Left lung (tissue), 10 donors: ENCODE results near the gene PSMA1. TPM values are rescaled to one million over a fixed set of nuclear protein-coding genes. Genes with fewer than 3 reads are reported as not detected.
A peak's percentile ranks its signal among the peaks of the same experiment; 100 is the strongest.

Experiments
- ATAC-seq: fragments of 200-7000 bp; cut with Tn5 transposase; one replicate; pipeline ENCODE4 v1.9.1; 2020; ENCODE audit warnings: moderate library complexity
- DNase-seq, 4 donors: peaks; one replicate each; pipeline ENCODE4 v3.0.0-alpha.2; 2013 to 2020
- H3K27ac ChIP-seq, 2 donors: fragments of 200-600 bp; sonication (generic) in 1 of 2; one replicate each; pipeline versions ENCODE4 v1.5.0 to v1.8.0; 2020 to 2021
- H3K27me3 ChIP-seq, 2 donors: fragments of 200-600 bp; sonication (generic) in 1 of 2; one replicate each; pipeline versions ENCODE4 v1.5.0 to v1.8.0; 2020 to 2021
- H3K36me3 ChIP-seq, 2 donors: fragments of 200-600 bp; sonication (generic) in 1 of 2; one replicate each; pipeline versions ENCODE4 v1.5.0 to v1.8.0; 2020 to 2021
- H3K4me1 ChIP-seq, 2 donors: fragments of 200-600 bp; one replicate each; pipeline ENCODE4 v1.8.0; 2021
- H3K4me3 ChIP-seq, 2 donors: fragments of 200-600 bp; sonication (generic) in 1 of 2; one replicate each; pipeline versions ENCODE4 v1.5.0 to v1.8.0; 2020 to 2021; ENCODE audit warnings: mild to moderate bottlenecking in 1 of 2
- H3K9me3 ChIP-seq, 2 donors: fragments of 200-600 bp; sonication (generic) in 1 of 2; one replicate each; pipeline versions ENCODE4 v1.5.0 to v1.8.0; 2020 to 2021
- CTCF ChIP-seq, 2 donors: fragments of 200-600 bp; sonication (generic) in 1 of 2; IDR thresholded peaks; one replicate each; pipeline versions ENCODE4 v1.5.0 to v1.8.0; 2021; ENCODE audit warnings: antibody characterized with exemption in 2 of 2
- intact Hi-C, 2 donors: fragments of 100-400 bp; cut with DNase I; formaldehyde crosslinking; loops; one replicate each; pipeline versions ENCODE4 v1.11.2 to v1.14.2; 2022
- polyA plus RNA-seq, 6 donors: library from polyadenylated mRNA; unstranded; fragments of 120-200 nt; gene quantifications; one replicate each; pipeline ENCODE4 v1.2.1, GENCODE V29; 2013; ENCODE audit not compliant: insufficient read length in 6 of 6
- total RNA-seq, 2 donors: library from RNA; stranded (reverse); fragmentation: NEBNext Ultra II Directional; extraction: Animal tissue kit (Norgen Biotek cat#: 25700); gene quantifications; one replicate each; pipeline ENCODE4 v1.2.1, GENCODE V29; 2021
- donor health status: DM: no; HTN: yes; CAD: no.
- donor health status: DM: no; HTN: no; CAD: no.

Gene PSMA1
- total and polyA plus RNA-seq, 8 donors, result 109 to 184 (median 172) TPM

GRCh38 chr11:14565845-14566244 lies 45.7 kb upstream of the PSMA1 start:
- intact Hi-C loops, result no loop called here
- Histone ChIP-seq H3K4me1 (no peaks in the 10 kb centered on the region), H3K27me3 (no peaks in the 10 kb centered on the region), H3K9me3 (no peaks in the 10 kb centered on the region), H3K36me3 (no peaks in the 10 kb centered on the region), H3K4me3 (no peak overlapping the region), H3K27ac (no peak overlapping the region)
- TF ChIP-seq CTCF (IDR thresholded peaks at IDR 0.05), result no peak
- ATAC-seq, result no peak
- no peak for DNase-seq

GRCh38 chr11:14555818-14556217 lies 35.6 kb upstream of the PSMA1 start:
- Histone ChIP-seq H3K27ac (peak overlapping the region in 1 of 2 donors; percentile 37), H3K4me3 (no peak overlapping the region), H3K27me3 (no peaks in the 10 kb centered on the region), H3K4me1 (peaks cover 0 to 17% of the 10 kb centered on the region in 2 donors), H3K9me3 (no peaks in the 10 kb centered on the region), H3K36me3 (no peaks in the 10 kb centered on the region)
- ATAC-seq (no peak), DNase-seq (no peak)
- TF ChIP-seq CTCF (IDR thresholded peaks at IDR 0.05), result no peak
- intact Hi-C loops, result no loop called here

GRCh38 chr11:14554959-14555358 lies 34.8 kb upstream of the PSMA1 start:
- ATAC-seq (peak; percentile 78), DNase-seq (peak in 2 of 4 donors; percentile 67 to 87)
- no peaks in the 10 kb centered on the region for H3K36me3 ChIP-seq
- no peaks in the 10 kb centered on the region for H3K9me3 ChIP-seq
- intact Hi-C loops, result no loop called here
- no peaks in the 10 kb centered on the region for H3K27me3 ChIP-seq
- no peak for TF ChIP-seq CTCF (IDR thresholded peaks at IDR 0.05)
- peak overlapping the region; percentile 37 to 45 for H3K27ac ChIP-seq
- H3K4me1 ChIP-seq, result peaks cover 0 to 17% of the 10 kb centered on the region in 2 donors
- no peak overlapping the region for H3K4me3 ChIP-seq

GRCh38 chr11:14552089-14552488 lies 31.9 kb upstream of the PSMA1 start:
- H3K4me1 ChIP-seq, result peaks cover 0 to 17% of the 10 kb centered on the region in 2 donors

GRCh38 chr11:14551380-14551779 lies 31.2 kb upstream of the PSMA1 start:
- no peak for ATAC-seq
- H3K9me3 ChIP-seq, result no peaks in the 10 kb centered on the region
- TF ChIP-seq CTCF (IDR thresholded peaks at IDR 0.05), result no peak
- H3K27me3 ChIP-seq, result no peaks in the 10 kb centered on the region
- H3K4me3 ChIP-seq, result no peak overlapping the region
- DNase-seq, result no peak
- no peak overlapping the region for H3K27ac ChIP-seq
- intact Hi-C loops, result no loop called here
- peaks cover 0 to 17% of the 10 kb centered on the region in 2 donors for H3K4me1 ChIP-seq
- no peaks in the 10 kb centered on the region for H3K36me3 ChIP-seq

More at GRCh38 chr11:14552089-14552488, 31.9 kb upstream of the PSMA1 start:
- ATAC-seq, result no peak
- no peaks in the 10 kb centered on the region for H3K27me3 ChIP-seq
- no peak for TF ChIP-seq CTCF (IDR thresholded peaks at IDR 0.05)
- H3K27ac ChIP-seq, result no peak overlapping the region
- H3K36me3 ChIP-seq, result no peaks in the 10 kb centered on the region
- no peaks in the 10 kb centered on the region for H3K9me3 ChIP-seq
- H3K4me3 ChIP-seq, result no peak overlapping the region
- intact Hi-C loops, result no loop called here
- no peak for DNase-seq
